Measurements from ENCODE around the gene FAM209A.
"Not testable (repeated sequence)": the region's sequence is repeated elsewhere in the genome, so short reads cannot be mapped to it uniquely, and the experiment has no call there.

FAM209A gene

GRCh38 chr20:56517211-56517610 lies 7.3 kb upstream of the FAM209A start:
- H3K4me3 ChIP-seq (ENCODE audit: low read depth, low read length), result no peak overlapping the region
- H3K9ac ChIP-seq (ENCODE audit: low read depth, low read length), result no peak overlapping the region
- H3K36me3 ChIP-seq (ENCODE audit: control insufficient read depth, insufficient read depth, low read length), result peaks cover 49% of the 10 kb centered on the region
- no peaks in the 10 kb centered on the region for H3K27me3 ChIP-seq (ENCODE audit: control insufficient read depth, insufficient read depth, low read length)
- H3K27ac ChIP-seq (ENCODE audit: low read depth, low read length), result no peak overlapping the region
- H3K4me1 ChIP-seq (ENCODE audit: control insufficient read depth, insufficient read depth, low read length), result no peaks in the 10 kb centered on the region
- peaks cover 17% of the 10 kb centered on the region for H3K9me3 ChIP-seq (ENCODE audit: control insufficient read depth, insufficient read depth, low read length)

- peaks cover 17% of the 10 kb centered on the region for H3K9me3 ChIP-seq (ENCODE audit: control insufficient read depth, insufficient read depth, low read length)
- H3K27ac ChIP-seq (ENCODE audit: low read depth, low read length), result no peak overlapping the region
- H3K27me3 ChIP-seq (ENCODE audit: control insufficient read depth, insufficient read depth, low read length), result no peaks in the 10 kb centered on the region
- H3K4me1 ChIP-seq (ENCODE audit: control insufficient read depth, insufficient read depth, low read length), result no peaks in the 10 kb centered on the region
- no peak overlapping the region for H3K4me3 ChIP-seq (ENCODE audit: low read depth, low read length)
- peaks cover 49% of the 10 kb centered on the region for H3K36me3 ChIP-seq (ENCODE audit: control insufficient read depth, insufficient read depth, low read length)
- no peak overlapping the region for H3K9ac ChIP-seq (ENCODE audit: low read depth, low read length)
Observed at GRCh38 chr20:56517641-56518040, 6.9 kb upstream of the FAM209A start.

- H3K4me3 ChIP-seq (ENCODE audit: low read depth, low read length), result no peak overlapping the region
- H3K4me1 ChIP-seq (ENCODE audit: control insufficient read depth, insufficient read depth, low read length), result no peaks in the 10 kb centered on the region
- peaks cover 17% of the 10 kb centered on the region for H3K9me3 ChIP-seq (ENCODE audit: control insufficient read depth, insufficient read depth, low read length)
- no peak overlapping the region for H3K27ac ChIP-seq (ENCODE audit: low read depth, low read length)
- no peaks in the 10 kb centered on the region for H3K27me3 ChIP-seq (ENCODE audit: control insufficient read depth, insufficient read depth, low read length)
- H3K9ac ChIP-seq (ENCODE audit: low read depth, low read length), result no peak overlapping the region
- peaks cover 47% of the 10 kb centered on the region for H3K36me3 ChIP-seq (ENCODE audit: control insufficient read depth, insufficient read depth, low read length)
Observed at GRCh38 chr20:56518126-56518525, 6.4 kb upstream of the FAM209A start.

GRCh38 chr20:56518721-56519398 lies 5.7 kb upstream of the FAM209A start:
- H3K27me3 ChIP-seq (ENCODE audit: control insufficient read depth, insufficient read depth, low read length), result no peaks in the 10 kb centered on the region
- H3K9ac ChIP-seq (ENCODE audit: low read depth, low read length), result no peak overlapping the region

GRCh38 chr20:56519551-56519950 lies 5.0 kb upstream of the FAM209A start:
- Histone ChIP-seq H3K27ac (ENCODE audit: low read depth, low read length) (no peak overlapping the region), H3K36me3 (ENCODE audit: control insufficient read depth, insufficient read depth, low read length) (peaks cover 38% of the 10 kb centered on the region), H3K4me1 (ENCODE audit: control insufficient read depth, insufficient read depth, low read length) (no peaks in the 10 kb centered on the region), H3K4me3 (ENCODE audit: low read depth, low read length) (no peak overlapping the region), H3K27me3 (ENCODE audit: control insufficient read depth, insufficient read depth, low read length) (no peaks in the 10 kb centered on the region), H3K9me3 (ENCODE audit: control insufficient read depth, insufficient read depth, low read length) (peaks cover 17% of the 10 kb centered on the region), H3K9ac (ENCODE audit: low read depth, low read length) (no peak overlapping the region)

More at GRCh38 chr20:56518721-56519398, 5.7 kb upstream of the FAM209A start:
- H3K9me3 ChIP-seq (ENCODE audit: control insufficient read depth, insufficient read depth, low read length), result peaks cover 17% of the 10 kb centered on the region
- H3K4me3 ChIP-seq (ENCODE audit: low read depth, low read length), result no peak overlapping the region
- no peaks in the 10 kb centered on the region for H3K4me1 ChIP-seq (ENCODE audit: control insufficient read depth, insufficient read depth, low read length)
- peaks cover 40% of the 10 kb centered on the region for H3K36me3 ChIP-seq (ENCODE audit: control insufficient read depth, insufficient read depth, low read length)
- H3K27ac ChIP-seq (ENCODE audit: low read depth, low read length), result no peak overlapping the region

GRCh38 chr20:56520180-56520579 lies 4.4 kb upstream of the FAM209A start:
- Histone ChIP-seq H3K9ac (ENCODE audit: low read depth, low read length) (no peak overlapping the region), H3K27ac (ENCODE audit: low read depth, low read length) (no peak overlapping the region), H3K36me3 (ENCODE audit: control insufficient read depth, insufficient read depth, low read length) (peaks cover 38% of the 10 kb centered on the region), H3K4me1 (ENCODE audit: control insufficient read depth, insufficient read depth, low read length) (no peaks in the 10 kb centered on the region), H3K27me3 (ENCODE audit: control insufficient read depth, insufficient read depth, low read length) (no peaks in the 10 kb centered on the region), H3K9me3 (ENCODE audit: control insufficient read depth, insufficient read depth, low read length) (peaks cover 17% of the 10 kb centered on the region), H3K4me3 (ENCODE audit: low read depth, low read length) (no peak overlapping the region)

- Histone ChIP-seq H3K9me3 (ENCODE audit: control insufficient read depth, insufficient read depth, low read length) (peaks cover 17% of the 10 kb centered on the region), H3K36me3 (ENCODE audit: control insufficient read depth, insufficient read depth, low read length) (peaks cover 38% of the 10 kb centered on the region)
- not testable (repeated sequence) for H3K9ac ChIP-seq (ENCODE audit: low read depth, low read length); H3K27me3 ChIP-seq (ENCODE audit: control insufficient read depth, insufficient read depth, low read length); H3K4me3 ChIP-seq (ENCODE audit: low read depth, low read length); H3K4me1 ChIP-seq (ENCODE audit: control insufficient read depth, insufficient read depth, low read length); H3K27ac ChIP-seq (ENCODE audit: low read depth, low read length)
Observed at GRCh38 chr20:56520746-56521354, 3.7 kb upstream of the FAM209A start.

GRCh38 chr20:56522311-56522710 lies 2.2 kb upstream of the FAM209A start:
- Histone ChIP-seq H3K36me3 (ENCODE audit: control insufficient read depth, insufficient read depth, low read length) (peaks cover 26% of the 10 kb centered on the region), H3K27me3 (ENCODE audit: control insufficient read depth, insufficient read depth, low read length) (no peaks in the 10 kb centered on the region), H3K4me3 (ENCODE audit: low read depth, low read length) (no peak overlapping the region), H3K27ac (ENCODE audit: low read depth, low read length) (no peak overlapping the region), H3K9me3 (ENCODE audit: control insufficient read depth, insufficient read depth, low read length) (peaks cover 17% of the 10 kb centered on the region), H3K4me1 (ENCODE audit: control insufficient read depth, insufficient read depth, low read length) (no peaks in the 10 kb centered on the region), H3K9ac (ENCODE audit: low read depth, low read length) (no peak overlapping the region)

GRCh38 chr20:56527521-56527920 lies 3.0 kb downstream of the FAM209A start:
- Histone ChIP-seq H3K36me3 (ENCODE audit: control insufficient read depth, insufficient read depth, low read length) (no peaks in the 10 kb centered on the region), H3K4me3 (ENCODE audit: low read depth, low read length) (no peak overlapping the region), H3K27me3 (ENCODE audit: control insufficient read depth, insufficient read depth, low read length) (no peaks in the 10 kb centered on the region), H3K9ac (ENCODE audit: low read depth, low read length) (no peak overlapping the region), H3K27ac (ENCODE audit: low read depth, low read length) (no peak overlapping the region), H3K4me1 (ENCODE audit: control insufficient read depth, insufficient read depth, low read length) (no peaks in the 10 kb centered on the region), H3K9me3 (ENCODE audit: control insufficient read depth, insufficient read depth, low read length) (no peaks in the 10 kb centered on the region)

- H3K4me3 ChIP-seq (ENCODE audit: low read depth, low read length); H3K9me3 ChIP-seq (ENCODE audit: control insufficient read depth, insufficient read depth, low read length); H3K27me3 ChIP-seq (ENCODE audit: control insufficient read depth, insufficient read depth, low read length); H3K4me1 ChIP-seq (ENCODE audit: control insufficient read depth, insufficient read depth, low read length); H3K36me3 ChIP-seq (ENCODE audit: control insufficient read depth, insufficient read depth, low read length); H3K27ac ChIP-seq (ENCODE audit: low read depth, low read length); H3K9ac ChIP-seq (ENCODE audit: low read depth, low read length): not testable (repeated sequence)
Observed at GRCh38 chr20:56532946-56533345, 8.4 kb downstream of the FAM209A start, which contains the start of gene FAM209B. FAM209B (plus strand) TSS chr20:56533246; CDS start chr20:56533342, 96 bp downstream.

- H3K27ac ChIP-seq (ENCODE audit: low read depth, low read length), result no peak overlapping the region
- H3K4me1 ChIP-seq (ENCODE audit: control insufficient read depth, insufficient read depth, low read length), result no peaks in the 10 kb centered on the region
- no peaks in the 10 kb centered on the region for H3K9me3 ChIP-seq (ENCODE audit: control insufficient read depth, insufficient read depth, low read length)
- no peak overlapping the region for H3K4me3 ChIP-seq (ENCODE audit: low read depth, low read length)
- H3K9ac ChIP-seq (ENCODE audit: low read depth, low read length), result no peak overlapping the region
- H3K27me3 ChIP-seq (ENCODE audit: control insufficient read depth, insufficient read depth, low read length), result no peaks in the 10 kb centered on the region
- H3K36me3 ChIP-seq (ENCODE audit: control insufficient read depth, insufficient read depth, low read length), result no peaks in the 10 kb centered on the region
Observed at GRCh38 chr20:56537997-56538396, 13.5 kb downstream of the FAM209A start.

Data from HUES48 (cell line).